ENCODE results near the gene LSM7. TPM values are rescaled to one million over a fixed set of nuclear protein-coding genes. Genes with fewer than 3 reads are reported as not detected.

LSM7 gene
- total RNA-seq, 1 donor from 2014 or later = 31.4 TPM

- intact Hi-C loops (cut with DNase I) = no loop called here
- TF ChIP-seq CTCF (IDR thresholded peaks at IDR 0.05) = no peak
- Histone ChIP-seq H3K27ac (no peak overlapping the region), H3K4me1 (no peaks in the 10 kb centered on the region), H3K4me3 (no peak overlapping the region), H3K9me3 (peaks cover 7 to 9% of the 10 kb centered on the region in 2 donors), H3K27me3 (no peaks in the 10 kb centered on the region), H3K36me3 (no peaks in the 10 kb centered on the region)
- no peak for DNase-seq (ENCODE audit: low spot score in 2 of 2)
Measured at GRCh38 chr19:2315121-2315817, 13.1 kb downstream of the LSM7 start.

GRCh38 chr19:2312820-2313501 is 15.4 kb downstream of the LSM7 start:
- H3K4me1 ChIP-seq = no peaks in the 10 kb centered on the region
- H3K27ac ChIP-seq = no peak overlapping the region
- H3K9me3 ChIP-seq = peaks cover 7 to 9% of the 10 kb centered on the region in 2 donors
- no peak for DNase-seq (ENCODE audit: low spot score in 2 of 2)
- no peaks in the 10 kb centered on the region for H3K36me3 ChIP-seq
- no peak overlapping the region for H3K4me3 ChIP-seq
- TF ChIP-seq CTCF (IDR thresholded peaks at IDR 0.05) = no peak
- intact Hi-C loops (cut with DNase I) = no loop called here
- peaks cover 5% of the 10 kb centered on the region for H3K27me3 ChIP-seq

- H3K27me3 ChIP-seq = peaks cover 22% of the 10 kb centered on the region
- intact Hi-C loops (cut with DNase I) = no loop called here
Measured at GRCh38 chr19:2311093-2311492, 17.3 kb downstream of the LSM7 start.

GRCh38 chr19:2309734-2310362 is 18.5 kb downstream of the LSM7 start:
- TF ChIP-seq CTCF (IDR thresholded peaks at IDR 0.05) = no peak
- intact Hi-C loops (cut with DNase I) = no loop called here
- no peak overlapping the region for H3K4me3 ChIP-seq
- no peaks in the 10 kb centered on the region for H3K4me1 ChIP-seq
- H3K27me3 ChIP-seq = peaks cover 22% of the 10 kb centered on the region
- no peak for DNase-seq (ENCODE audit: low spot score in 2 of 2)
- H3K9me3 ChIP-seq = peaks cover 2 to 4% of the 10 kb centered on the region in 2 donors
- no peak overlapping the region for H3K27ac ChIP-seq
- H3K36me3 ChIP-seq = no peaks in the 10 kb centered on the region

More at GRCh38 chr19:2311093-2311492, 17.3 kb downstream of the LSM7 start:
- DNase-seq (ENCODE audit: low spot score in 2 of 2) = no peak
- Histone ChIP-seq H3K36me3 (no peaks in the 10 kb centered on the region), H3K4me3 (no peak overlapping the region), H3K4me1 (no peaks in the 10 kb centered on the region), H3K27ac (no peak overlapping the region), H3K9me3 (peaks cover 7 to 9% of the 10 kb centered on the region in 2 donors)
- no peak for TF ChIP-seq CTCF (IDR thresholded peaks at IDR 0.05)

- Histone ChIP-seq H3K36me3 (no peaks in the 10 kb centered on the region), H3K9me3 (no peaks in the 10 kb centered on the region), H3K4me1 (no peaks in the 10 kb centered on the region), H3K4me3 (peak within 1 kb of the TSS in 1 of 2 donors; percentile 39), H3K27ac (no peak within 1 kb of the TSS), H3K27me3 (peaks cover 22% of the 10 kb centered on the region)
- no peak for TF ChIP-seq CTCF (IDR thresholded peaks at IDR 0.05)
- DNase-seq (ENCODE audit: low spot score in 2 of 2) = no peak
- intact Hi-C loops (cut with DNase I) = no loop called here
Measured at GRCh38 chr19:2308114-2308556, 20.3 kb downstream of the LSM7 start, which contains the start of gene LINGO3. TSS of gene LINGO3 (minus strand) at chr19:2308154. CDS start at chr19:2291776, 16,378 bp downstream.
